ENCODE results near the gene SH2D3A.
"Not testable (repeated sequence)": the region's sequence is repeated elsewhere in the genome, so short reads cannot be mapped to it uniquely, and the experiment has no call there.

The SH2D3A gene

GRCh38 chr19:6709549-6709948 lies 57.7 kb downstream of the SH2D3A start:
- no peak for TF ChIP-seq CTCF (IDR thresholded peaks at IDR 0.05; ENCODE audit: low read depth, low read length, missing control alignments)
- no peak for DNase-seq (ENCODE audit: low read depth)
- H3K4me3 ChIP-seq (ENCODE audit: low read depth, low read length), result no peak overlapping the region

- not testable (repeated sequence) for DNase-seq (ENCODE audit: low read depth); H3K4me3 ChIP-seq (ENCODE audit: low read depth, low read length)
These were observed 58.3 kb downstream of the SH2D3A start for GRCh38 chr19:6708913-6709312.

GRCh38 chr19:6708346-6708745 lies 58.9 kb downstream of the SH2D3A start:
- no peak overlapping the region for H3K4me3 ChIP-seq (ENCODE audit: low read depth, low read length)
- DNase-seq (ENCODE audit: low read depth), result no peak
- TF ChIP-seq CTCF (IDR thresholded peaks at IDR 0.05; ENCODE audit: low read depth, low read length, missing control alignments), result no peak

GRCh38 chr19:6707658-6708018 lies 59.6 kb downstream of the SH2D3A start:
- no peak for TF ChIP-seq CTCF (IDR thresholded peaks at IDR 0.05; ENCODE audit: low read depth, low read length, missing control alignments)
- H3K4me3 ChIP-seq (ENCODE audit: low read depth, low read length), result no peak overlapping the region
- no peak for DNase-seq (ENCODE audit: low read depth)

- no peak for TF ChIP-seq CTCF (IDR thresholded peaks at IDR 0.05; ENCODE audit: low read depth, low read length, missing control alignments)
- H3K4me3 ChIP-seq (ENCODE audit: low read depth, low read length), result no peak overlapping the region
- DNase-seq (ENCODE audit: low read depth), result no peak
These were observed 60.1 kb downstream of the SH2D3A start for GRCh38 chr19:6707011-6707657.

- no peak overlapping the region for H3K4me3 ChIP-seq (ENCODE audit: low read depth, low read length)
- TF ChIP-seq CTCF (IDR thresholded peaks at IDR 0.05; ENCODE audit: low read depth, low read length, missing control alignments), result no peak
- no peak for DNase-seq (ENCODE audit: low read depth)
These were observed 60.6 kb downstream of the SH2D3A start for GRCh38 chr19:6706633-6706958.

- H3K4me3 ChIP-seq (ENCODE audit: low read depth, low read length), result no peak overlapping the region
- no peak for DNase-seq (ENCODE audit: low read depth)
- TF ChIP-seq CTCF (IDR thresholded peaks at IDR 0.05; ENCODE audit: low read depth, low read length, missing control alignments), result no peak
These were observed 61.2 kb downstream of the SH2D3A start for GRCh38 chr19:6705931-6706632.
